ENCODE measurements around the gene SLC26A8.
"Not testable (repeated sequence)": the region's sequence is repeated elsewhere in the genome, so short reads cannot be mapped to it uniquely, and the experiment has no call there.

The SLC26A8 gene

GRCh38 chr6:35916056-35916455 is 108.4 kb downstream of the SLC26A8 start:
- DNase-seq (ENCODE audit: low read depth in 2 of 2), result no peak

- DNase-seq (ENCODE audit: low read depth in 2 of 2), result no peak
Observed at GRCh38 chr6:35914536-35914935, 109.9 kb downstream of the SLC26A8 start.

GRCh38 chr6:35911871-35912653 is 112.4 kb downstream of the SLC26A8 start:
- no peak for DNase-seq (ENCODE audit: low read depth in 2 of 2)

DNA sequence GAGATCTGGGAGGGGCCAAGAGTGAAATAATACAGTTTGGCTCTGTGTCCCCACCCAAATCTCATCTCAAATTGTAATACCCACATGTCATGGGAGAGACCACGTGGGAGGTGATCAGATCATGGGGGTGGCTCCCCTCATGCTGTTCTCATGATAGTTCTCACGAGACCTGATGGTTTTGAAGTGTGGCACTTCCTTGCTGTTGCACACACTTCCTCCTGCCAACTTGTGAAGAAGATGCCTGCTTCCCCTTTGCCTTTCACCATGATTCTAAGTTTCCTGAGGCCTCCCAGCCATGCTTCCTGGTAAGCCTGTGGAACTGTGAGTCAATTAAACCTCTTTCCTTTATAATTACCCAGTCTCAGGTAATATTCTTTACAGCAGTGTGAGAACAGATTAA is 114.9 kb downstream of the SLC26A8 start:
- not testable (repeated sequence) for DNase-seq (ENCODE audit: low read depth in 2 of 2)

GRCh38 chr6:35908753-35909401 is 115.6 kb downstream of the SLC26A8 start:
- DNase-seq (ENCODE audit: low read depth in 2 of 2), result not testable (repeated sequence)

GRCh38 chr6:35907750-35908149 is 116.7 kb downstream of the SLC26A8 start:
- no peak for DNase-seq (ENCODE audit: low read depth in 2 of 2)

DNA sequence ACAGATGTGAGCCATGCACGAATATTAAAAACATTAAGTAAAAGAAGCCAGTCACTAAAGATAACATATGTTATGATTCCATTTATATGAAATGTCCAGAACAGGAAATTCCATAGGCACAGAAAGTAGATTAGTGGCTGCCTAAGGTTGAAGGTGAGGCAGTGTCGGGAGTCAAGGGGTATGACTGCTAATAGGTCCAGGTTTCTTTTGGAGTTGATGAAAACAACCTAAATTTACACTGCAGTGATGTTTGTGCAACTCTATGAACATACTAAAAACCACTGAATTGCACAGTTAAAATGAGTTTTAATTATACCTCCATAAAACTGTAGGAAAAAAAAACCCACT is 118.0 kb downstream of the SLC26A8 start:
- DNase-seq (ENCODE audit: low read depth in 2 of 2), result no peak

GRCh38 chr6:35905841-35906498 is 118.5 kb downstream of the SLC26A8 start:
- DNase-seq (ENCODE audit: low read depth in 2 of 2), result no peak

GRCh38 chr6:35905141-35905785 is 119.2 kb downstream of the SLC26A8 start:
- no peak for DNase-seq (ENCODE audit: low read depth in 2 of 2)

GRCh38 chr6:35903679-35904078 is 120.8 kb downstream of the SLC26A8 start:
- no peak for DNase-seq (ENCODE audit: low read depth in 2 of 2)

DNA sequence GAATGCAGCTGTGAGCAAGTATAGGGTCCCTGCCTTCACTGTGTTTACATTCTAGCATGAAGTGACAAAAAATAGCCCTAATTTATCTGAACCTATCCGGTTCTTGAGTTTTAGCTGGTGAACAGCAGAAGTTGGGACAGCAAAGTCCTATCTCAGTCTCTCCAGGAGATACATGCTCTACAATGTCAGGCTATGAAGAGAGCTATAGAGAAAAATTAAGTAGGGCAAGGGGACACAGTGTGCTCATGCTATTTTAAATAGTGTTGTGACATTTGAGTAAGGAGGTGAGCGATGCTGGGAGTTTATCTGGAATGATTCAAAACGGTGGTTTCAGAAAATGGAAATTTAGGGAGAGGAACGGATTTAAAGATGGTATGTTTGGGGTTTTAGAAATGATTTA is 124.0 kb downstream of the SLC26A8 start:
- DNase-seq (ENCODE audit: low read depth in 2 of 2), result no peak

GRCh38 chr6:35898003-35898402 is 126.4 kb downstream of the SLC26A8 start:
- no peak for DNase-seq (ENCODE audit: low read depth in 2 of 2)

DNA sequence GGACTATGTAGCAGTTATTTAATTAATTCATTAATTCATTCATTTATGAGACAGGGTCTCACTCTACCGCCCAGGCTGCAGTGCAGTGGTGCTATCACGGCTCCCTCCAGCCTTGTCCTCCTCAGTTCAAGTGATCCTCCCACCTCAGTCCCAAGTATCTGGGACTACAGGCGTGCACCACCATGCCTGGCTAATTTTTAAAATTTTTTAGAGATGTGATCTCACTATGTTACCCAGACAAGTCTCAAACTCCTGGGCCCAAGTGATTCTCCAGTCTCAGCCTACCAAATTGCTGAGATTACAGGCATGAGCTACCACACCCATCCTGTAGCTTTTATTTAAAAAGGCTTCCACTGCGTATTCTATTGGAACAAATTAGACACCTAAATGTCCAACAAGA is 127.0 kb downstream of the SLC26A8 start:
- DNase-seq (ENCODE audit: low read depth in 2 of 2), result no peak

- DNase-seq (ENCODE audit: low read depth in 2 of 2), result no peak
Observed at GRCh38 chr6:35897036-35897435, 127.4 kb downstream of the SLC26A8 start.

- DNase-seq (ENCODE audit: low read depth in 2 of 2), result no peak
Observed at GRCh38 chr6:35896228-35896627, 128.2 kb downstream of the SLC26A8 start.

DNA sequence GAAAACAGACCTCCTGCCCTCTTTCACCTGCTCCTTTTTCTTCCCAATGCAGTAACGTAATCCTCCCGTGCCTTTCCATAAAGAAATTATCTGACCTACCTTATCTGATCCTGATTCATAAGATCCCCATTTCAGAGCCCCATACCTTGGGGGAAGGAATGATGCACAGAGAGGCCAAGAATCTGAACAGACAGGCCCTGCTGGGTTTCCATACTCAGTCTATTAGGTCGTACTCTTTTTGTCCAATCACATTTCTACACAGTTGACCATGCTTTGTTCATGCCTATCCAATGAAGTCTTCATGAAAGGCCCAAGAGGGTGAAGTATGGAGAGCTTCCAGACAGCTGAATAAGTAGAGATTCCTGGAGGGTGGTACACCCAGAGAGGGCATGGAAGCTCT is 128.9 kb downstream of the SLC26A8 start:
- no peak for DNase-seq (ENCODE audit: low read depth in 2 of 2)

GRCh38 chr6:35894776-35895175 is 129.7 kb downstream of the SLC26A8 start:
- no peak for DNase-seq (ENCODE audit: low read depth in 2 of 2)
